GM12892 (cell line): ENCODE data around the gene ARRDC3.

Source experiments
- POLR2A ChIP-seq: IDR thresholded peaks from 2 replicates; pipeline ENCODE4 v1.6.1; 2011; ENCODE audit warnings: low read depth, low read length, control low read depth
- POLR2AphosphoS5 ChIP-seq: IDR thresholded peaks from 2 replicates; pipeline ENCODE4 v1.6.1; 2011; ENCODE audit warnings: low read depth, low read length, control low read depth

GRCh38 chr5:91341154-91341553 is 42.0 kb downstream of the ARRDC3 start:
- TF ChIP-seq POLR2AphosphoS5, result no peak
- TF ChIP-seq POLR2A, result no peak
